Calu3 (cell line): ENCODE measurements around the gene CD164. TPM values are rescaled to one million over a fixed set of nuclear protein-coding genes. Genes with fewer than 3 reads are reported as not detected.

Experiments
- BruUV-seq: library from RNA; stranded (reverse); fragments of 400-500 nt; replicated peaks from 2 replicates; lab custom pipeline; 2021; lab: Mats Ljungman, UMichigan
- CTCF ChIA-PET: fragments of 300-600 bp; sonication (Branson Sonifier 250); formaldehyde crosslinking; loops from one replicate; lab custom pipeline; 2022; ENCODE audit warnings: antibody characterized with exemption; lab: Charles Lee
- DNase-seq: peaks from one replicate; pipeline ENCODE4 v3.0.0; 2022
- H3K27ac Mint-ChIP-seq: one replicate; pipeline ENCODE4 v1.8.0; 2022; ENCODE audit warnings: mixed read lengths; ENCODE audit not compliant: unreplicated experiment
- H3K27me3 Mint-ChIP-seq: one replicate; pipeline ENCODE4 v1.8.0; 2022; ENCODE audit warnings: mixed read lengths; ENCODE audit not compliant: unreplicated experiment
- H3K36me3 Mint-ChIP-seq: one replicate; pipeline ENCODE4 v1.8.0; 2022; ENCODE audit warnings: mild to moderate bottlenecking, moderate library complexity, mixed read lengths; ENCODE audit not compliant: insufficient read depth, unreplicated experiment
- H3K4me1 Mint-ChIP-seq: one replicate; pipeline ENCODE4 v1.8.0; 2022; ENCODE audit warnings: mild to moderate bottlenecking, low read depth, mixed read lengths; ENCODE audit not compliant: unreplicated experiment
- H3K4me3 Mint-ChIP-seq: one replicate; pipeline ENCODE4 v1.8.0; 2022; ENCODE audit warnings: mild to moderate bottlenecking, low read depth, moderate library complexity, mixed read lengths; ENCODE audit not compliant: unreplicated experiment
- H3K9me3 Mint-ChIP-seq: one replicate; pipeline ENCODE4 v1.8.0; 2022; ENCODE audit warnings: low read depth, mixed read lengths; ENCODE audit not compliant: unreplicated experiment
- intact Hi-C: fragments of 100-400 bp; cut with micrococcal nuclease; formaldehyde crosslinking; loops from one replicate; pipeline ENCODE4 v1.10.0; 2022; ENCODE audit not compliant: unreplicated experiment
- total RNA-seq: library from RNA; stranded (reverse); gene quantifications from 2 replicates; pipeline ENCODE4 v1.2.3, GENCODE V29; 2022
- TF ChIP-seq, protein P1 (sequence below): fragments of 200-600 bp; IDR thresholded peaks from one replicate; pipeline ENCODE4 v1.8.0; 2022; ENCODE audit warnings: antibody characterized with exemption; ENCODE audit not compliant: unreplicated experiment

CD164 gene
- total RNA-seq, 1 experiment from 2014 or later = 343 TPM

DNA sequence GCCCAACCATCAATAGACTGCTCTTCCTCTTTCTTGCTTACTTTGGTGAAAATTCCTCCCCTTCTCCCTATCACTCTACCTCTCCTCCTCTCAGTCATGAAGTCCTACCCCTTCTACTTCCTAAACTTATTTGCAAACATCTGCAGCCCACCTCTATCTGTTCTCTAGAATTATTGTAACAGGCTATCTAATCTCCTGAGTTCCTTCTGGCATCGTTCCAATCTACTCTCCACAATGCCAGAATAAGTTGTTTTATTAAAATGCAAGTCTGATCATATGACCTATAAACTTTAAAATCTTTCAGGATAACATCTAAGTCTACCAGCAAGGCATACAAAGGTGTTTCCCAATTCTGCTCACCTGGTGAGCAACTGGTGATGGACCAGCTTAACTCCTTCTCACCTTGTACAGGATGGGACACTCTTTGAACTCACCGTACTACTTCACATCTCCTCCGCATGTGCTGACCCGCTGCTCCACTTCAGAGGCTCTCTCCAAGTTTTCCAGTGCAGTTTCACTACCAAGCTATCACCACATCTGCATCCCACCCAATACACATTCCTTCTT, 7.9 kb downstream of the CD164 start:
- Mint-ChIP-seq H3K27ac (peak overlapping the region; percentile 0), H3K9me3 (no peaks in the 10 kb centered on the region), H3K36me3 (peaks cover 62% of the 10 kb centered on the region), H3K4me1 (peaks cover 25% of the 10 kb centered on the region), H3K4me3 (no peak overlapping the region), H3K27me3 (no peaks in the 10 kb centered on the region)
- BruUV-seq = no TSS peak
- no peak for DNase-seq
- intact Hi-C loops = no loop called here
- TF ChIP-seq, protein P1, sequence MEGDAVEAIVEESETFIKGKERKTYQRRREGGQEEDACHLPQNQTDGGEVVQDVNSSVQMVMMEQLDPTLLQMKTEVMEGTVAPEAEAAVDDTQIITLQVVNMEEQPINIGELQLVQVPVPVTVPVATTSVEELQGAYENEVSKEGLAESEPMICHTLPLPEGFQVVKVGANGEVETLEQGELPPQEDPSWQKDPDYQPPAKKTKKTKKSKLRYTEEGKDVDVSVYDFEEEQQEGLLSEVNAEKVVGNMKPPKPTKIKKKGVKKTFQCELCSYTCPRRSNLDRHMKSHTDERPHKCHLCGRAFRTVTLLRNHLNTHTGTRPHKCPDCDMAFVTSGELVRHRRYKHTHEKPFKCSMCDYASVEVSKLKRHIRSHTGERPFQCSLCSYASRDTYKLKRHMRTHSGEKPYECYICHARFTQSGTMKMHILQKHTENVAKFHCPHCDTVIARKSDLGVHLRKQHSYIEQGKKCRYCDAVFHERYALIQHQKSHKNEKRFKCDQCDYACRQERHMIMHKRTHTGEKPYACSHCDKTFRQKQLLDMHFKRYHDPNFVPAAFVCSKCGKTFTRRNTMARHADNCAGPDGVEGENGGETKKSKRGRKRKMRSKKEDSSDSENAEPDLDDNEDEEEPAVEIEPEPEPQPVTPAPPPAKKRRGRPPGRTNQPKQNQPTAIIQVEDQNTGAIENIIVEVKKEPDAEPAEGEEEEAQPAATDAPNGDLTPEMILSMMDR = no peak
- CTCF ChIA-PET = no interaction called here

DNA sequence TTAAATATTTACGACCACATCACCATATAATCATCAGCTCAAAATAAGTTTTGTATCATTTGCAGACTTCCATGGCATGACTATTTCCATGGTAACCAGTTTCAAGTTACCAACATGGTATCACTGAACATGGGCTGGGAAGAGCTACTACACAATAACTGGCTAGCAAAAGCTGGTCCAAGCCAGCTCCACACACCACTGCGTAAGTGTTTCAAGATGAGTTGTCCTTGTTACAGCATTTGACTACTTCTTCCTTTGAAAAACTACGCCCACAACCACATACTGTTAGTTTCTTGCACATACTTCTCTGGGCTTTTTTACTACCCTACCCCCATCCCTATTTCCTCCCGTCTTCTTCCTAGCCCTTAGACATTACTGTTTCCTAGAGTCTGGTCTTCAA, 8.5 kb downstream of the CD164 start:
- no peaks in the 10 kb centered on the region for H3K9me3 Mint-ChIP-seq
- H3K27me3 Mint-ChIP-seq = no peaks in the 10 kb centered on the region
- intact Hi-C loops = no loop called here
- H3K27ac Mint-ChIP-seq = no peak overlapping the region
- TF ChIP-seq, protein P1 = no peak
- CTCF ChIA-PET = no interaction called here
- peaks cover 61% of the 10 kb centered on the region for H3K36me3 Mint-ChIP-seq
- no TSS peak for BruUV-seq
- peaks cover 18% of the 10 kb centered on the region for H3K4me1 Mint-ChIP-seq
- DNase-seq = no peak
- H3K4me3 Mint-ChIP-seq = no peak overlapping the region

DNA sequence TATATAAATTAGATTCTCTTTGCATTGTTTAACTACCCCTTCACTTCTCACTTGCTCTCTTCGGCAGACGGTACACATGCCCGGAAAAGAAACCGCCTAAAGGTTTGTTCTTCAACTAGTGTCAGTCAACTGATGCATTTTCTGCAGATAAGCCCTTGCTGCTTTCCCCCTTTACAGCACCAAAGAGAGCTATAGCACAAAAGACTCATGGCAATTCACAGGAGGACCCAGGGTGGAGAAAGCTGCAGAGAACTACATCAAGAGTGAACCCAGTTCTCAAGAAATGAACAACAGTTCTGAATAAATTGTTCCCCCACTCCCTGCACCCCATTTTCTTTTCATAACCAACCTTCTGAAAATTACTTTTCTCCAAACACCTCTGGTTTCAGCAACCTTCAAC, 8.9 kb downstream of the CD164 start:
- CTCF ChIA-PET = no interaction called here
- Mint-ChIP-seq H3K4me3 (no peak overlapping the region), H3K36me3 (peaks cover 61% of the 10 kb centered on the region), H3K27me3 (no peaks in the 10 kb centered on the region), H3K27ac (no peak overlapping the region), H3K9me3 (no peaks in the 10 kb centered on the region), H3K4me1 (peaks cover 16% of the 10 kb centered on the region)
- TF ChIP-seq, protein P1 = no peak
- DNase-seq = no peak
- intact Hi-C loops = no loop called here
- BruUV-seq = no TSS peak

- TF ChIP-seq, protein P1 = no peak
- no peak for DNase-seq
- intact Hi-C loops = no loop called here
- Mint-ChIP-seq H3K4me1 (peaks cover 16% of the 10 kb centered on the region), H3K27me3 (no peaks in the 10 kb centered on the region), H3K36me3 (peaks cover 57% of the 10 kb centered on the region), H3K4me3 (no peak overlapping the region), H3K9me3 (no peaks in the 10 kb centered on the region), H3K27ac (no peak overlapping the region)
- no TSS peak for BruUV-seq
- CTCF ChIA-PET = no interaction called here
These were observed 10.1 kb downstream of the CD164 start for GRCh38 chr6:109372130-109372529.
